Measurements from ENCODE around the gene KIR2DL1.
"Not testable (repeated sequence)": the region's sequence is repeated elsewhere in the genome, so short reads cannot be mapped to it uniquely, and the experiment has no call there.

The KIR2DL1 gene

DNA sequence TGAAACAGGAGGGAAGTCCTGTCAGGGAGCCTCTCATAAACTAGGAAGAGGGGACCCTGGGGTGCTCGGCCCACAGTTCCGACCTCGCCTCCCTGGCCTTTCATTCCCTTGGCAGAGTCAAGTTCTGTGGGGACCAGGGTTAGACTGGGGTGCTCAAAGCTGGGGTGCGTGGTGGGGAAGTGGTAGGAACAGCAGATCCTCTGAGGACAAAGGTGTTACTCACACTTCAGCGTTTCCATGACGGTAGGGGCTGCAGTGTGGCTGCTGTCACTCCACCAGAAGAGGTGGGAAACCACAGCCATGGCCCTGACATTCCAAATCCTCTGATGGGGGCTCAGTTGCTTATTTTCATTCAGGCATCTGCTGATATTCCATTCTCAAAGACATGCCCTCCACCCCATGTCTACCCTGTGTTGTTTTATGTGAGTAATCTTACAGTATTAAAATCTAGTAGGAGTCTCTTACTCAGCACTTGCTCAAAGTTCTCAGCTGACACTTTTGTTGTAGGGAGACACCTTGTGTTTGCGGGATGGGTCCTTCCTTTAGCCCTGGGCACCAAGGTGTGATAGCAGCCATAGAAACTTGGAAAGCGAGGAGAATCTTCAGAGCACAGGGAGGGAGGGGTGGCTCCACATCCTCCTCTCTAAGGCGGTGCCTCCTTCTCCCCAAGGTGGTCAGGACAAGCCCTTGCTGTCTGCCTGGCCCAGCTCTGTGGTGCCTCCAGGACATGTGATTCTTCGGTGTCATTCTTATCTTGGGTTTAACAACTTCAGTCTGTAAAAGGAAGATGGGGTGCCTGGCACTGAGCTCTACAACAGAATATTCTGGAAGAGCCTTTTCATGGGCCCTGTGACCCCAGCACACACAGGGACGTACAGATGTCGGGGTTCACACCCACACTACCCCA is 13.1 kb upstream of the KIR2DL1 start:
- DNase-seq; H3K27ac Mint-ChIP-seq; H3K36me3 Mint-ChIP-seq (ENCODE audit: low read depth); H3K4me1 Mint-ChIP-seq; H3K27me3 Mint-ChIP-seq (ENCODE audit: low read depth, poor library complexity); H3K4me3 Mint-ChIP-seq: not testable (repeated sequence)
- H3K9me3 Mint-ChIP-seq, result peaks cover 89% of the 10 kb centered on the region

- H3K4me1 Mint-ChIP-seq; H3K36me3 Mint-ChIP-seq (ENCODE audit: low read depth): not testable (repeated sequence)
These were observed 11.0 kb upstream of the KIR2DL1 start for GRCh38 chr19:54758577-54758976.

GRCh38 chr19:54764219-54764618 is 5.4 kb upstream of the KIR2DL1 start:
- H3K36me3 Mint-ChIP-seq (ENCODE audit: low read depth); DNase-seq; H3K4me3 Mint-ChIP-seq; H3K27me3 Mint-ChIP-seq (ENCODE audit: low read depth, poor library complexity); H3K27ac Mint-ChIP-seq; H3K4me1 Mint-ChIP-seq: not testable (repeated sequence)
- H3K9me3 Mint-ChIP-seq, result peaks cover 94% of the 10 kb centered on the region

More at GRCh38 chr19:54758577-54758976, 11.0 kb upstream of the KIR2DL1 start:
- H3K4me3 Mint-ChIP-seq; H3K27me3 Mint-ChIP-seq (ENCODE audit: low read depth, poor library complexity); DNase-seq; H3K27ac Mint-ChIP-seq: not testable (repeated sequence)
- peaks cover 90% of the 10 kb centered on the region for H3K9me3 Mint-ChIP-seq

DNA sequence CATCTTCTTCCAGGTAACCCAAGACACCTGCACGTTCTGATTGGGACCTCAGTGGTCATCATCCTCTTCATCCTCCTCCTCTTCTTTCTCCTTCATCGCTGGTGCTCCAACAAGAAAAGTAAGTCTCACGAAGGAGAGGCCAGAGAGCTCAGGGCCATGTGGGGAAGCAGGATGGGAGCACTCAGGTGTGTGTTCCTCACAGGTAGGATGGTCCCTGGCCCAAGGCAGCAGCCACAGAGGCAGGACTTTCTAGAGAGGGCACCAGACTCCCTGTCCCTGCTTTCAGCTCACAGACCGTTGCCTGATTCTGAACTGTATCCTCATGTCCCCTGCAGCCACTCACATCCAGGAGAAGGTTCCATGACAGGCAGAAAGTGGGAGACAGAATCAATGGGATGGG is 3.1 kb upstream of the KIR2DL1 start:
- H3K27me3 Mint-ChIP-seq (ENCODE audit: low read depth, poor library complexity); H3K27ac Mint-ChIP-seq; DNase-seq; H3K36me3 Mint-ChIP-seq (ENCODE audit: low read depth); H3K4me3 Mint-ChIP-seq; H3K4me1 Mint-ChIP-seq: not testable (repeated sequence)
- peaks cover 94% of the 10 kb centered on the region for H3K9me3 Mint-ChIP-seq

DNA sequence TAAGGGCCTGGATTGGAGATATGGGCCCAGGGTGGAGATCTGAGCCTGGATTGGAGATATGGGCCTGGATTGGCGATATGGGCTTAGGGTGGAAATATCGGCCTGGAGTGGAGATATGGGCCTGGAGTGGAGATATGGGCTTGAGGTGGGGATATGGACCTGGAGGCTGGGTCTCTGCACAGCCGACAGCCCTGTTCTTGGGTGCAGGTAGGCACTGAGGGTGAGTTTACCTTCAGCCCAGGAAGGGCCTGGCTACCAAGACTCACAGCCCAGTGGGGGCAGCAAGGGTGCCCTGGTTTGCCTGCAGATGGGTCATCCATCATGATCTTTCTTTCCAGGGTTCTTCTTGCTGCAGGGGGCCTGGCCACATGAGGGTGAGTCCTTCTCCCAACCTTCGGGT is 918 bp downstream of the KIR2DL1 start:
- not testable (repeated sequence) for H3K4me3 Mint-ChIP-seq; H3K36me3 Mint-ChIP-seq (ENCODE audit: low read depth); H3K4me1 Mint-ChIP-seq; H3K27me3 Mint-ChIP-seq (ENCODE audit: low read depth, poor library complexity); DNase-seq; H3K27ac Mint-ChIP-seq
- peaks cover 95% of the 10 kb centered on the region for H3K9me3 Mint-ChIP-seq

GRCh38 chr19:54771018-54771960 is 1.7 kb downstream of the KIR2DL1 start:
- not testable (repeated sequence) for DNase-seq; H3K4me3 Mint-ChIP-seq; H3K36me3 Mint-ChIP-seq (ENCODE audit: low read depth); H3K4me1 Mint-ChIP-seq; H3K27ac Mint-ChIP-seq; H3K27me3 Mint-ChIP-seq (ENCODE audit: low read depth, poor library complexity)
- H3K9me3 Mint-ChIP-seq, result peaks cover 95% of the 10 kb centered on the region

DNA sequence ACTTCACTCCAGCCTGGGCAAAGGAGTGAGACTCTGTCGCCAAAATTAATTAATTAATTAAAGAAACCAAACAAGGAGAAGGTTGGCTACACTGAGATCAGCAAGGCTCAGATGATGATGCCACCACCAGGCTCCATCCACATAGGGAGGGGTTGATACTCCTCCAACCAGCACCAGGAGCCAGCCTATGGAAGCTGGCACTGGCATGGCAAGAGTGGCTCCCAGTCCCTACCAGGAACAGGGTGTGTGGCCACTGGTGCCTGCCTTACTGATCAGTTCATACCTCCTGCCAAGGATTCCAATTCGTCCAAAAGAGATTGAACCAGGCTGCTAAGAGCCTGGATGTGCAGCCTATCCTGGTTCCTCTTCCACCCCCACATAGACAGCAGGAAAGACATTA is 3.1 kb downstream of the KIR2DL1 start:
- H3K36me3 Mint-ChIP-seq (ENCODE audit: low read depth); H3K27ac Mint-ChIP-seq; H3K4me3 Mint-ChIP-seq; DNase-seq; H3K27me3 Mint-ChIP-seq (ENCODE audit: low read depth, poor library complexity); H3K4me1 Mint-ChIP-seq: not testable (repeated sequence)
- H3K9me3 Mint-ChIP-seq, result peaks cover 96% of the 10 kb centered on the region

GRCh38 chr19:54775095-54775815 is 5.7 kb downstream of the KIR2DL1 start:
- peaks cover 94% of the 10 kb centered on the region for H3K9me3 Mint-ChIP-seq
- DNase-seq; H3K36me3 Mint-ChIP-seq (ENCODE audit: low read depth); H3K4me1 Mint-ChIP-seq; H3K27ac Mint-ChIP-seq; H3K27me3 Mint-ChIP-seq (ENCODE audit: low read depth, poor library complexity); H3K4me3 Mint-ChIP-seq: not testable (repeated sequence)

DNA sequence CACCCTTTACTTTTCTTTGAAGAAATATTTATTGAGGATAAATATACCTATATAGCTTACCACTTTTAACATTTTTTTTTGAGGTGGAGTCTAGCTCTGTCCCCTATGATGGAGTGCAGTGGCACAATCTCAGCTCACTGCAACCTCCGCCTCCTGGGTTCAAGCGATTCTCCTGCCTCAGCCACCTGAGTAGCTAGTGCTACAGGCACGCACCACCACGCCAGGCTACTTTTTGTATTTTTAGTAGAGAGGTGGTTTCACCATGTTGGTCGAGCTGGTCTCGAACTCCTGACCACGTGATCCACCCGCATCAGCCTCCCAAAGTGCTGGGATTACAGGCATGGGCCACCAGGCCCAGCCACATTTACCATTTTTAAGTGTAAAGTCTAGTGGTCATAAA is 6.2 kb downstream of the KIR2DL1 start:
- H3K27me3 Mint-ChIP-seq (ENCODE audit: low read depth, poor library complexity); H3K27ac Mint-ChIP-seq; H3K4me1 Mint-ChIP-seq; H3K4me3 Mint-ChIP-seq; DNase-seq; H3K36me3 Mint-ChIP-seq (ENCODE audit: low read depth): not testable (repeated sequence)
- H3K9me3 Mint-ChIP-seq, result peaks cover 92% of the 10 kb centered on the region

- H3K27me3 Mint-ChIP-seq (ENCODE audit: low read depth, poor library complexity); H3K36me3 Mint-ChIP-seq (ENCODE audit: low read depth); H3K4me3 Mint-ChIP-seq; DNase-seq; H3K4me1 Mint-ChIP-seq; H3K27ac Mint-ChIP-seq: not testable (repeated sequence)
- peaks cover 90% of the 10 kb centered on the region for H3K9me3 Mint-ChIP-seq
These were observed 8.3 kb downstream of the KIR2DL1 start for GRCh38 chr19:54777851-54778250.

DNA sequence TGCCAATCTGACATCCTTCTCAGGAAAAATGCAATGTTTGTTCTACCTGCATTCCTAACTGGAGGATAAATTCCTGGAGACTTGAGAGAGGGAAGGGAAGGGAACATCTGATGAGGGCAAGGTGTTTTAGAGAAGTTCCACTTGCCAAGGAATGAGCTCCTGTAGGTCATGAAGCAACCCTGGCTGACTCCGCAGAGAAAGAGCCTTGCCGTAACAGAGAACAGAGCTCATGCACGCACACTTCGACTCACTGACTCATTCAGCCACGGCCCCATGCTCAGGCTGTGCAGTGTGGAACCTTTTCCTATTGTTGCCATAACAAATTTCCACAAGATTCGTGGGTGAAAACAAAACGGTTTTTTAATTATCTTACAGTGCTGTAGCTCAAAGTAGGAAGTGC is 9.3 kb downstream of the KIR2DL1 start:
- not testable (repeated sequence) for H3K36me3 Mint-ChIP-seq (ENCODE audit: low read depth); H3K27ac Mint-ChIP-seq; H3K4me3 Mint-ChIP-seq; H3K4me1 Mint-ChIP-seq; DNase-seq; H3K27me3 Mint-ChIP-seq (ENCODE audit: low read depth, poor library complexity)
- H3K9me3 Mint-ChIP-seq, result peaks cover 90% of the 10 kb centered on the region

DNA sequence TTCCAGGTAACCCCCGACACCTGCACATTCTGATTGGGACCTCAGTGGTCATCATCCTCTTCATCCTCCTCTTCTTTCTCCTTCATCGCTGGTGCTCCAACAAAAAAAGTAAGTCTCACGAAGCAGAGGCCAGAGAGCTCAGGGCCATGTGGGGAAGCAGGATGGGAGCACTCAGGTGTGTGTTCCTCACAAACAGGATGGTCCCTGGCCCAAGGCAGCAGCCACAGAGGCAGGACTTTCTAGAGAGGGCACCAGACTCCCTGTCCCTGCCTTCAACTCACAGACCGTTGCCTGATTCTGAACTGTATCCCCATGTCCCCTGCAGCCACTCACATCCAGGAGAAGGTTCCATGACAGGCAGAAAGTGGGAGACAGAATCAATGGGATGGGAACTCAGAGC is 13.3 kb downstream of the KIR2DL1 start:
- not testable (repeated sequence) for H3K4me3 Mint-ChIP-seq; H3K27me3 Mint-ChIP-seq (ENCODE audit: low read depth, poor library complexity); DNase-seq; H3K27ac Mint-ChIP-seq; H3K36me3 Mint-ChIP-seq (ENCODE audit: low read depth); H3K4me1 Mint-ChIP-seq
- peaks cover 86% of the 10 kb centered on the region for H3K9me3 Mint-ChIP-seq

GRCh38 chr19:54786091-54786723 is 16.6 kb downstream of the KIR2DL1 start:
- not testable (repeated sequence) for H3K4me1 Mint-ChIP-seq; H3K27me3 Mint-ChIP-seq (ENCODE audit: low read depth, poor library complexity); H3K27ac Mint-ChIP-seq; DNase-seq; H3K4me3 Mint-ChIP-seq; H3K36me3 Mint-ChIP-seq (ENCODE audit: low read depth)
- peaks cover 93% of the 10 kb centered on the region for H3K9me3 Mint-ChIP-seq
